HG02623 (cell line): ENCODE data around the gene PCSK1N.
A peak's percentile ranks its signal among the peaks of the same experiment; 100 is the strongest.
"Not testable (repeated sequence)": the region's sequence is repeated elsewhere in the genome, so short reads cannot be mapped to it uniquely, and the experiment has no call there.

ENCODE experiments used
- ATAC-seq: cut with Tn5 transposase; IDR thresholded peaks from one replicate; pipeline ENCODE4 v1.9.1; 2021; ENCODE audit warnings: moderate library complexity; ENCODE audit not compliant: unreplicated experiment

PCSK1N gene

DNA sequence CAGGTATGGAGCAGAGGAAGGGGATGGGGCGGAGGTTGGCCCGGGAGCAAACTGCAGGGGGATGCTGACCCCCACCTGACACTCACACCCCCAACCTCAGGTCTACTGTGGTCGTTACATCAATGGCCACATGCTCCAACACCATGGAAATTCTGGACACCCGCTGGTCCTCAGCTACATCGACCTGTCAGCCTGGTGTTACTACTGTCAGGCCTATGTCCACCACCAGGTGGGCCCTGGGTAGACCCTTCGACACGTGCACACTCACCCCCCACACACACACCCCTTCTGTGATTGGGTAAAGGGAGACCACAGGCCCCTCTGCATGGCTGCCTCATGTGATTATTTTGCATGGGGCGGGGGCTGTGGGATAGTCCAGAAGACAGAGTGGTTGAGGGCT lies 11.3 kb downstream of the PCSK1N start:
- no peak for ATAC-seq

DNA sequence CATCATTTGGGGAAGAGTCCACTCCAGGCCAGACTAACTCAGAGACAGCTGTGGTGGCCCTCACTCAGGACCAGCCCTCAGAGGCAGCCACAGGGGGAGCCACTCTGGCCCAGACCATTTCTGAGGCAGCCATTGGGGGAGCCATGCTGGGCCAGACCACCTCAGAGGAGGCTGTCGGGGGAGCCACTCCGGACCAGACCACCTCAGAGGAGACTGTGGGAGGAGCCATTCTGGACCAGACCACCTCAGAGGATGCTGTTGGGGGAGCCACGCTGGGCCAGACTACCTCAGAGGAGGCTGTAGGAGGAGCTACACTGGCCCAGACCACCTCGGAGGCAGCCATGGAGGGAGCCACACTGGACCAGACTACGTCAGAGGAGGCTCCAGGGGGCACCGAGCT lies 12.4 kb downstream of the PCSK1N start:
- ATAC-seq: no peak

DNA sequence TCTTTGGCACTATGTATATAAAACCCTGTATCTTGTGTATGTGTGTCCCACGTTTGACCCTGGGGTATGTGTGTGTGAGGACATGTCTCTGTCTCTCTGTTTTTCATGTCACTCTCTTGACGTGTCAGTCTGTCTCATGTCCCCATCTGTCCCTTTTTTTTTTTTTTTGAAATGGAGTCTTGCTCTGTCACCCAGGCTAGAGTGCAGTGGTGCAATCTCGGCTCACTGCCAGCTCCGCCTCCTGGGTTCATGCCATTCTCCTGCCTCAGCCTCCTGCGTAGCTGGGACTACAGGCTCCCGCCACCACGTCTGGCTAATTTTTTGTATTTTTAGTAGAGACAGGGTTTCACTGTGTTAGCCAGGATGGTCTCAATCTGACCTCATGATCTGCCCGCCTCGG lies 16.0 kb downstream of the PCSK1N start:
- not testable (repeated sequence) for ATAC-seq

DNA sequence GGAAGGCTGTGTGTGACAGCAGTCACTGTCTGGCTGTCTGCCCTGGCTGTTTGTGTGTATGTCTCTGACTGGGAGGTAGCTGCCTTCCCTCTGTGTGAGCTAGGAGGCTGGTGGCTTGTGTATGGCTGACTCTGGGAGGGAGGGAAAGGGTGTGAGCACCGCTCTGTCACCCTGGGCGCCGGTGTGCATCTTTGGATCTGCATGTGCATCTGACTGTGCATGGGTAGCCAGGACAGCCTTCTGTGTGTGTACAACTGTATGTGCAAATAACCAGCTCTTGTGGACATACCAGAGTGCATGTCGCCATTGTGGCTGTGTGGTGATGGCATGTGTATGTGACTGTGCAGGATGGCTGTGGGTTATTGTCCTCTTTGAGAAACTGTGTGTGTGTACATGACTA lies 16.5 kb downstream of the PCSK1N start:
- ATAC-seq: no peak

DNA sequence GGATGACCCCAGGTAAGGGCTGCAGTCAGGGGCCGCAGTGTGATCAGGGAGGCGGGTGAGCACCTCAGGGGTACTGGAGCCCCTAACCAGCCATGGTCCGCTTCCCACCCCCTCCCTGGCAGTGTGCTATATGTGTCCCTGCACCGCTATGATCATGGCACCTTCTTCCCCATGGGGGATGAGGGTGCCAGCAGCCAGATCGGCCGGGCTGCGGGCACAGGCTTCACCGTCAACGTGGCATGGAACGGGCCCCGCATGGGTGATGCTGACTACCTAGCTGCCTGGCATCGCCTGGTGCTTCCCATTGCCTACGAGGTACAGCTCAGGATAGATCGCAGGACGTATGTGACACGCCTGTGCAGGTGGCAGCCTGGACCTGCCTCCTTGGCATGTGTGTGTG lies 17.3 kb downstream of the PCSK1N start:
- ATAC-seq: no peak

DNA sequence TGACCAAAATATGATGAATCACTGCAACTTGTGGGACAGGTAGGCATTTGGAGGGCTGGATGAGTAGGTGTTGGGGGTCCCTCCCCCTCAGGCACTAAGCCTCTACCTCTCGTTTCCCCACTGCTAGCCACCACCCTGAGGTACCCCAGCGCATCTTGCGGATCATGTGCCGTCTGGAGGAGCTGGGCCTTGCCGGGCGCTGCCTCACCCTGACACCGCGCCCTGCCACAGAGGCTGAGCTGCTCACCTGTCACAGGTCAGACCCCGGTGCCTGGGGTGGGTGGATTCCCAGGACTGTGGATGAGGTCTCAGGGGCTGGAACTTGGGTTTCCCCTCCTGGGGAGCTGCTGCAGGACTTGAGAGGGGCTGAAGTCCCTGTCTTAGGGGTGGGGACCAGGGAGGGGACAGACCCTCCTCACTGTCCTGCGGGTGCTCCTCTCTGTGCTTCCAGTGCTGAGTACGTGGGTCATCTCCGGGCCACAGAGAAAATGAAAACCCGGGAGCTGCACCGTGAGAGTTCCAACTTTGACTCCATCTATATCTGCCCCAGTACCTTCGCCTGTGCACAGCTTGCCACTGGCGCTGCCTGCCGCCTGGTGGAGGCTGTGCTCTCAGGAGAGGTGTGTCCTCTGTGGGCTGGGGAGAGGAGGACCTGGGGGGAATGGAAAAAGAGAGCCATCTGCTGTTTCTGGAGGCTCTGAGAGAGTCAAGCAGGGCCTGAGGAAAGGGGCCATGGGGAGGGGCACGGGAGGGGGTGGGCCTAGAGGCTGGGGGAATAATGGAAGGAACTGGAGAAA lies 19.2 kb downstream of the PCSK1N start:
- no peak for ATAC-seq

DNA sequence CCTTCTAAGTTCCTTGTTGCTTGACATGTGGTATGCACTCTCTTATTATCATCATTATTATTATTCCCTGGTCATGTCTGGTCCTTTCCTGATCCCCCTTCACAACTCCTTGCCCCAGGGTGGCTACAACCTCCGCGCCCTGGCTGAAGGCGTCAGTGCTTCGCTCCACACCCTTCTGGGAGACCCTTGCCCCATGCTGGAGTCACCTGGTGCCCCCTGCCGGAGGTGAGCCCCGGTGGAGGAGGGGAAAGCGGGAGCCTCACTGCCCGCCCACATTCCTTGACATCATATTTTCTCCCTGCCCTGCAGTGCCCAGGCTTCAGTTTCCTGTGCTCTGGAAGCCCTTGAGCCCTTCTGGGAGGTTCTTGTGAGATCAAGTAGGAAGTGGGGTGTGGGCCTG lies 20.1 kb downstream of the PCSK1N start:
- ATAC-seq: no peak

DNA sequence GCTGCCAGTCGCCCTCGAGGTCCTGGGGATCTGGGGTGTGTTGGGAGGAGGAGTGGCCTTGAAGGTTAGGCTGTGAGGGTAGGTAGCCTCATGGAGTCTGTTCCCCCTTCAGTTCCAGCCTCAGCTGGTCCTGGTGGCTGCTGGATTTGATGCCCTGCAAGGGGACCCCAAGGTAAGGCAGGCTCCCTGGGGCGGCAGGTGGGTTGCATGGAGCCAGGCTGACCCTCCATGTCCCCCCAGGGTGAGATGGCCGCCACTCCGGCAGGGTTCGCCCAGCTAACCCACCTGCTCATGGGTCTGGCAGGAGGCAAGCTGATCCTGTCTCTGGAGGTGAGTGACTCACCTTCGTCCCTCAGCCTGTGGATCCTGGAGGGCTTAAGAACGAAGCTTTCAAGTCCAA lies 20.7 kb downstream of the PCSK1N start:
- ATAC-seq: no peak

DNA sequence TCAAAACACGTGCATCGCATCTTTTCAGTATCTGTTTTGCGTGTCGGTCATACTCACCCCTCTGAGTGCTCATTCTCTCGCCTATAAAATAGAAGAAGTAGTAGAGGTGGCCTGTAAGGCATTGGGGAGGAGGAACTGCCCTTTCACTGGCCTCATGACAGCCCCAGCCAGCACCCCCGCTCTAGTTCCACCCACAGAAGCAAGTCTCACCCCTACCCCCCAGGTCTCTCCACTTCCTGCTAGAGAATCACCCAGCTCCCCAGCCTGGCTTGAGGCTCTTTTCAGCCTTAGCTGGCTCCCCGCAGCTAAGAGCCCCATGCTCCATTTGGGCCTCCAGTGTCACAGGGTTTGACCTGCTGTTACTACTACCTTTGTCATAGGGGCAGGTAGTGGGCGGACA lies 21.8 kb downstream of the PCSK1N start:
- no peak for ATAC-seq

DNA sequence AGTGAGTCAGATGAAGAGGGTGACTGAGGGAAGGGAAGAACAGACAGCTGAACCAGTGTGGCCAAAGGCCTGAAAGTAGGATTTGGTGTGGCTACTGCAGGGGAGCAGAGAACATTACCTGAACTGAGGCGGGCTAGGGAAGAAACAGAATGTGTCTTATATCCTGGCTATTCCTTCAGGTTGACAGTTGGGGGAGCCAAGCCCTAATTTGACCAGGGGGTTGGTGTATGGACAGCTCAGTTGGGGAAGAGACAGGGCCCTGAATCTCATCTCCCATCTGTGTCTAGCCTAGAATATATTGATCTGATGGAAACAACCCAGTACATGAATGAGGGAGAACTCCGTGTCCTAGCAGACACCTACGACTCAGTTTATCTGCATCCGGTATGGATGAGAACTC lies 29.3 kb downstream of the PCSK1N start:
- ATAC-seq: no peak

DNA sequence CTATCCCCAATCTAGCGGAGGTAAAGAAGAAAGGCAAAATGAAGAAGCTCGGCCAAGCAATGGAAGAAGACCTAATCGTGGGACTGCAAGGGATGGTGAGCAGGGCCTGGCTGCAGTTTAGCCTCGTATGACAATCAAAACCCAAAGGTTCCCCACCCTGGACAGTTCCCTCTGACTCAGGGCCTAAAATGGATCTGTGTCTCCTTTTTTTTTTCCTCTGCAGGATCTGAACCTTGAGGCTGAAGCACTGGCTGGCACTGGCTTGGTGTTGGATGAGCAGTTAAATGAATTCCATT lies 32.6 kb downstream of the PCSK1N start:
- ATAC-seq: no peak

DNA sequence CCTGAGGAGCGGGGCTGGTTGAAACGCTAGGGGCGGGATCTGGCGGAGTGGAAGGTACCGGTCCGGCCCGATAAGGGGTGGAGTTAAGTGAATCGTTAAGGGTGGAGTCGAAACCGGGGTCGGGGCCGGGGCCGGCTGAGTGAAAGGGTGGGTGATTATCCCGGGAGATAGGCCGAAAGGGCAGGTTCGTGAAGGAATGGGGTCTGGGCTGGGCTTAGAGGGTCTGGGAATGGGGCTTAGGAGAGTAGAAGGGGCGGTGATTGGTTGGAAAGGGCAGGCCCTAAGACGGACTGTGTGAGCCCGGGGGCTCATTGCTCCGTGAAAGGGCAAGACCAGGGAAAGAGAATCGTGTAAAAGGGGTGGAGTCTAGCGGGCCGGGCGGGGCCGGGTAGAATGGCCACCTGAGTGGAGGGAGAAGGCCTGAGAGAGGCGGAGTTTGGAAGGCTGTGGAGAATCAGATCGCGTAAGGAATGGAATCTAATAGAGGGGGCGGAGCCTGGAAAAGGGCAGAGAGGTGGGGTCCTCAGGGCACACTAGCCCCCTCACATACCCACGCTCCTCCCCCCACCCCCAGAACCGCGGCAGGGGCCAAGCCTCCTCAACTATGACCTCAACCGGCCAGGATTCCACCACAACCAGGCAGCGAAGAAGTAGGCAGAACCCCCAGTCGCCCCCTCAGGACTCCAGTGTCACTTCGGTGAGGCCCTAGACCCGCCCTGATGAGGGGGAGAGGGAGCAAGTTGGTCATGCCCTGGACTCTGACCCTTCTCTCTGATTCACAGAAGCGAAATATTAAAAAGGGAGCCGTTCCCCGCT lies 33.1 kb downstream of the PCSK1N start:
- ATAC-seq: peak; percentile 34

DNA sequence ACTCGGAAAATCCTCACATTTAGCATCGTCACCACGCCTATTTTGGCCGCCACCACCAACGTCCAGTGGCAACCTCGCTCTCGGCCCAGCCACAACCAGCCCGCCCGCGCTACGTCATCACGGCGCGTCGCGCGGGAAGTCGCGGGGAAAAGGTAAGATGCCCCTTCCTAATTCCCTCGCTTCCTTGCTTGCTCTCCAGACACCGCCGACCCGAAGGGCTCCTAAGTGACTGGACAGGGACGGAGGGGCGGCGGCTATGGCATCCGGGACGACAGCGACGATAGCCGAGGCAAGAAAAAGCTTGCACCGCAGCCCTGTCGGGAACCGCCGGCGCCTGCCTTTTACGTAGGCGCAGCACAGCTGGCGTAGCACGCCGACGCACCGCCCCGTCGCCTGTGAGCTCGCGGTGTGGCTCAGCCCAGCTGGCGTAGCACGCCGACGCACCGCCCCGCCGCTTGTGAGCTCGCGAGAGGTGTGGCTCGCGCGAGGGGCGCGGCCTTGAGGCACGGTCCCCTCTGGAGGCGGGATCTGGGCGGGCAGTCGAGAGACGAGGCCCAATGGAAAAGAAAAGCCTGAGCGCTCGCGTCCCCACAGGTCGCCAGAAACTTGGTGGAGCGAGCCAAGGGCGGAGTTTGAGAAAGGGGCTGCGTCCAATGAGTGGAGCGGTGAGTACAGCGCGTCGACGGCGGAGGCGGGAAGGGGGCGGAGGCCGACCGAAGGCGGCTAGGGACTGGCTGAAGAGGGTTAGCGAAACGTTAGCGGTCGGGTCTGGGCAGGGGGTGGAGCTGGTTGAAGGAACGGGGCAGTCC lies 33.9 kb downstream of the PCSK1N start, which contains the start of gene HDAC6:
TSS of gene HDAC6 (plus strand) at position 788 of the 809 bp plus-strand sequence. CDS start 626 bp downstream, outside the sequence.
- peak; percentile 84 for ATAC-seq

DNA sequence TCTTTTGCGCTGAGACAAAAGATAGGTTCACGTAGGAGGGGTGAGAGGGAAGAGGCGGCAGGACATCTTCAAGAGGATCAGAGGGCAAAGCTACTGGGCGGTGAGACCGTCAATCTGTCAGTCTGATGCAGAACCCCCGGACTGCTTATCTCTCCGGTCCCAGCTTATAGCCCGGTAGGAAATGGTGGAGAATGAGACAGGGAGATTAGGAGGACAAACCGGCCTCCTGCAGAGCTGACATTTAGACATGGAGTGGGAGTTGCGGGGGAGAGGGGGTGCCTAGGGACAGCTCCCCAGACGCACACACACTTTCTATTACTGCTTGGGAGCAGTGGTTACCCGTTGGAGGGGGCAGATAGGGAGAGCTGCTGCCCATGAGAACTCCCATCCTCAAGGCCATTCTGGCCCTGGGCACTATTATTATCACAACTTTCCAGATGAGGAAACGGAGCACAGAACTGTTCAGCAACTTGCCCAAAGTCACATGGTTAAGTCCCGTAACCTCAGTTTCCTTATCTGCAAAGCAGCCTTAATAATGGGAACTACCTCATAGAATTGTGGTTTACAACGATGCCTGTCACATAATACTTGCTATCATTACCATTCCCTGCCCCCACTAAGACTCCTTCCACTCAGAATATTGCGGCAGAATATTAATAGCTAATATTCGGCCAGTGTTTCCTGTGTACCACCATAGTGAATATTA lies 34.7 kb downstream of the PCSK1N start:
- ATAC-seq: no peak

DNA sequence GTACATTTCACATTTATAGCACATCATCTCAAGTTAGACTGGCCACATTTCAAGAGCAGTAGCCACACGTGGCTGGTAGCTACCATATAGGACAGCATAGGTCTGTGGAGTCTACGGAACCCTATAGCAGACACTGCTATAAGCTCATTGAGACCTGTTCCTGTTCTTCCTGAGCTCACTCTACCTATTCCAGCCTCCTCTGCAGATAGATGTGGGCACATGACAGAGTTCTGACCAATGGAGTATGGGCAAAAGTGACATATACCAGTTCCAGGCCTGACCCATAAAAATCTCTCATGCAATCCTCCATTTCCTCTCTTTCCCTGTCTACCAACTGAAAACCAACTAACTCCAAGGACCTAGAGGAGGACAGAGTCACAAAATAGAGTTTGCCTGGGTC lies 37.1 kb downstream of the PCSK1N start:
- no peak for ATAC-seq

DNA sequence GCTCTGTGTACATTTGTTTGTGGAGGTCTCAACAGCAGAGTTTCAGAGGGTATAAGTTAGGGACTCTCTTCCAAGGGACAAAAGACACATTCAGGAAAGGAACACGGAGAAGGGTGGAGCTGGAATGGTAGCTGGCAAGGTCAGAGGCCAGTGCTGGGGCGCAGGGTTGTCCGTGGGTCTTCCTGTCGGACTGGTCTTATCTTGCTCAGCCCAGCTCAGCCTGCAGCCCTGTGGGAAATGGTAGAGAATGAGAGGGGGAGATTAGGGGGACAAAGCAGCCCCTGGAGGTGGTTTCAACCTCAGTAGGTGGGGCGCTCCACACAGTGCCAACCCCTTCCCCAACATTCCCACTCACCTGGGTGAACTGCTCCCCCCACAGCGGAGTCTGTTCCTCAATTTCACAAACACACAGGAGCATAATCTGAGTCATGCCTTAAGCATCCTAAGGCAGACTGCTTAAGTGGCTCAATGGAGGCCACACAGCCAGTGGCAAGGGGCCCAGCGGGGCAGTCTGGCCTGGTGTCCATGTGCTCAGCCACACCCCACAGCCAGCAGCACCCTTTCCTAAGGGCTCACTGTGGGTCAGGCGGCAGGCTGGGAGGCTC lies 40.4 kb downstream of the PCSK1N start:
- ATAC-seq: no peak

DNA sequence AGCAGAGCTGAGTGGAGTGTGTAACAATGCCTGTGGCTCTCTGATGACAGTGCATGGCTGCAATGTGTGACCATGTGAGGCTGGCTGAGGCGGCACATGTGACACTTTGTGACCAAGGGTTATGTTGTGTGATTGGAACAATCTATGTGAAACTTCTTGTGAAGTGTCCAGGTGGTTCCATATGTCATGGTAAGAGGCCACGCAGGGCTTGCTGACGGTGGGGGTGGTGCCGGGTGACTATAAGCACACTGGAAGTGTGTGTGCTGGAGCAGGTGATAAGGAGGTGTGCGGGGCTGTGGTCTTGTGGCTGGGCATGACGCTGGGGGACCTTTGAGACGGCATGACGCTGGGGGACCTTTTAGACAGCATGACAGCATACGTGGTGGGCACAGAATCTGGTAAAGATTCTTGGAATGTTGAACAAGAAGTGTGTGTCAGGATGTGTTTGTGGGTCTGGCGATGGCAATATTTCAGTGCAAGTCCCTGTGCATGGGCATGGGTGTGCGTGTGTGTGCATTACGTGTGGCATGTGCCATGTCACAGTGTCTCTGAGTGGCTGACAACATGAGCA lies 41.0 kb downstream of the PCSK1N start:
- no peak for ATAC-seq

DNA sequence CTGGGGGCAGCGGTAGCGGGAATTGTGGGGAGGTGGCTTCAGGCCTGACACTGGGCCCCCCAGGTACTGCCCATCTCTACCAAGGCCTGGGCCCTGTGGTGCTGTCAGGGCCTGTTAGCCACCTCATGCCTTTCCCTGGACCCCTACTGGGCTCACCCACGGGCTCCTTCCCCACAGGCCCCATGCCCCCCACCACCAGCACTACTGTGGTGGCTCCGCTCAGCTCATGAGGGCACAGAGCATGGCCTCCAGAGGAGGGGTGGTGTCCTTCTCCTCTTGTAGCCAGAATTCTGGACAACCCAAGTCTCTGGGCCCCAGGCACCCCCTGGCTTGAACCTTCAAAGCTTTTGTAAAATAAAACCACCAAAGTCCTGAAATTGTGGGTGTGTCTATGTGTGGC lies 41.5 kb downstream of the PCSK1N start:
- ATAC-seq: no peak

DNA sequence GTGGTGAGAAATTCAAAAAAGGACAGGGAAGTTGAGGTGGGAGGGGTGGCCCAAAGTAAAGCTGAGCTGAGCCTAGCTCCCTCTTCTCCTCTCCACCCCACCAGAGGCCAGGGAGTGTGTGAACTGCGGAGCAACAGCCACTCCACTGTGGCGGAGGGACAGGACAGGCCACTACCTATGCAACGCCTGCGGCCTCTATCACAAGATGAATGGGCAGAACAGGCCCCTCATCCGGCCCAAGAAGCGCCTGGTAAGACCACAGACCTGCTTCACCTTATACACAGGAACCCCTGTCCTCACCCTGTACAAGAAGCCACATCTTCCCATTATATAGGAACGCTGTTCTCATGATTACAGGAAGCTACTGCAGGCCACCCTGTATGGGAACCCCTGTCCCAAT lies 43.2 kb downstream of the PCSK1N start:
- no peak for ATAC-seq
